ENCODE results near the gene KCNF1. TPM values are rescaled to one million over a fixed set of nuclear protein-coding genes. Genes with fewer than 3 reads are reported as not detected.
A peak's percentile ranks its signal among the peaks of the same experiment; 100 is the strongest.

KCNF1 gene
- total and polyA plus RNA-seq, 2 of the 8 experiments (the other 6 are each of a cell fraction or from before 2014, with no cell fraction given) = 0.48 to 1.5 TPM

DNA sequence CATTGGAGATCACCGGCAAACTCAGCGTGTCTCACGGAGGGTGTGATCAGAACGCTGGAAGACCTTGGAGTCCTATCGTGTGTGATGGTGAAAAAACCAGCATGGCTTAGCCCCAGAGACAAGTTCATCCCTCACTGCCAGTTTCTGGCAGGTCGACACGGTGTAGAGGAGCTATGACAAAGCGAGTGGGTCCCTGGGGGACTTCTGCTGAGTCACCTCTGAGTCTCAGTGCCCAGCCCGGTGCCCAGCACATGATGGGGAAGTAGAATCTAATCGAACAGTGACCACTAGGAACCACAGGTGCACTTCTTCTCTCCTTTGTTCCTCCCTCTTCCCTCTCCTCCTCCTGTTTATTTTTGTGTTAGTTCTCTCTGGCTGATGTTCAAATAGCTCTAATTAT is 45.9 kb upstream of the KCNF1 start:
- H2BK15ac ChIP-seq (ENCODE audit: low read length) = no peak overlapping the region
- CTCF ChIA-PET (ENCODE audit: partially characterized antibody) = interaction anchor here (0.8 to 3.6 kb wide), 17 partner anchors 8 to 258 kb away, joined by 3 to 15 read pairs (median 3); no protein-coding TSS in a partner anchor
- no peak overlapping the region for H3K56ac ChIP-seq (replicated peaks; ENCODE audit: insufficient read length, low read depth, low read length)
- no peaks in the 10 kb centered on the region for H3K23me2 ChIP-seq (ENCODE audit: low read depth, low read length)
- DNase-seq (ENCODE audit: low read depth in 1 of 2, low spot score in 2 of 2) = no peak
- no peak overlapping the region for H3K23ac ChIP-seq (ENCODE audit: insufficient read length)
- no peak overlapping the region for H2AK5ac ChIP-seq (ENCODE audit: low read depth, low read length)
- H2BK20ac ChIP-seq (ENCODE audit: low read length) = no peak overlapping the region
- no peak overlapping the region for H4K91ac ChIP-seq (replicated peaks; ENCODE audit: insufficient read length, low read length)
- no peaks in the 10 kb centered on the region for H3K79me2 ChIP-seq (ENCODE audit: control insufficient read depth in 1 of 2, insufficient read depth in 2 of 2, low read length in 2 of 2)
- no peaks in the 10 kb centered on the region for H3K27me3 ChIP-seq (replicated peaks in 1 of 4; ENCODE audit: control insufficient read depth in 3 of 4, extremely low read depth in 1 of 4, insufficient read depth in 3 of 4, low read length in 3 of 4)
- no peaks in the 10 kb centered on the region for H3K79me1 ChIP-seq (ENCODE audit: low read depth, low read length)
- no peak overlapping the region for H3K18ac ChIP-seq (ENCODE audit: extremely low read depth, low read length)
- no peak overlapping the region for H4K5ac ChIP-seq (ENCODE audit: insufficient read length, low read depth, low read length)
- TF ChIP-seq CTBP2 (IDR thresholded peaks at IDR 0.05; ENCODE audit: borderline replicate concordance, insufficient read depth, insufficient read length, low read length) (no peak), POLR2AphosphoS5 (IDR thresholded peaks at IDR 0.05; ENCODE audit: low read depth, low read length) (no peak), SUZ12 (IDR thresholded peaks at IDR 0.05; ENCODE audit: low read length) (no peak), USF2 (IDR thresholded peaks at IDR 0.05; ENCODE audit: low read length) (no peak), E2F6 (IDR thresholded peaks at IDR 0.05) (no peak), JUN (IDR thresholded peaks at IDR 0.05; ENCODE audit: low read depth, low read length) (no peak), BACH1 (IDR thresholded peaks at IDR 0.05; ENCODE audit: low read length) (peak; percentile 70; the same call in 1 of the 2 replicates), RFX5 (IDR thresholded peaks at IDR 0.05; ENCODE audit: borderline replicate concordance, low read depth, low read length) (no peak)
- H4K20me1 ChIP-seq (replicated peaks in 1 of 2; ENCODE audit: control insufficient read depth in 1 of 2, insufficient read depth in 2 of 2, low read length in 2 of 2) = no peaks in the 10 kb centered on the region
- H3K4me3 ChIP-seq (ENCODE audit: extremely low read depth in 1 of 4, insufficient read depth in 2 of 4, low read depth in 3 of 4, low read length in 4 of 4) = no peak overlapping the region
- H3K9ac ChIP-seq (replicated peaks in 1 of 4; ENCODE audit: extremely low read depth in 1 of 4, low read depth in 3 of 4, low read length in 3 of 4) = no peak overlapping the region
- no peaks in the 10 kb centered on the region for H3K36me3 ChIP-seq (ENCODE audit: control insufficient read depth in 2 of 4, insufficient read depth in 4 of 4, low read length in 3 of 4)
- no peak overlapping the region for H2BK12ac ChIP-seq (ENCODE audit: low read depth, low read length)
- H2BK5ac ChIP-seq (ENCODE audit: low read depth, low read length) = no peak overlapping the region
- WGBS, 2 experiments (ENCODE audit: extremely low coverage in 1 of 2, insufficient coverage in 1 of 2, insufficient read length in 1 of 2, insufficient replicate concordance in 2 of 2, low coverage in 1 of 2, low lambda C conversion rate in 2 of 2, missing lambda C conversion rate in 1 of 2) = 87% methylated on average over 10 of the region's 10 CpGs; no CpG with 5 or more reads in 1 of the 2 experiments
- no peak overlapping the region for H2BK120ac ChIP-seq (replicated peaks; ENCODE audit: low read depth, low read length)
- H3K14ac ChIP-seq (ENCODE audit: insufficient read length) = no peak overlapping the region
- FAIRE-seq = no peak
- peaks cover 0 to 3% (median 0%) of the 10 kb centered on the region in 4 experiments; a peak in 1 of 7 replicates for H3K4me1 ChIP-seq (replicated peaks in 1 of 4; ENCODE audit: control insufficient read depth in 3 of 4, insufficient read depth in 4 of 4, low read length in 3 of 4)
- H4K8ac ChIP-seq (ENCODE audit: extremely low read depth, insufficient read depth, low read length) = no peak overlapping the region
- POLR2A ChIA-PET (ENCODE audit: partially characterized antibody) = no interaction called here
- no peak overlapping the region for H3K27ac ChIP-seq (ENCODE audit: low read depth, low read length)
- no peak overlapping the region for H3K4me2 ChIP-seq (ENCODE audit: insufficient read depth in 1 of 2, low read depth in 2 of 2, low read length in 2 of 2)
- H2AFZ ChIP-seq (ENCODE audit: low read length) = no peak overlapping the region
- no peaks in the 10 kb centered on the region for H3K9me3 ChIP-seq (ENCODE audit: insufficient read depth in 2 of 2, low read depth in 1 of 2, low read length in 1 of 2)
- no peak overlapping the region for H3K4ac ChIP-seq (replicated peaks; ENCODE audit: insufficient read length, low read depth, low read length)
